GM12874 (cell line): ENCODE results near the gene LIPT2.

ENCODE experiments used
- TF ChIP-seq, protein P1 (sequence below): IDR thresholded peaks from 2 replicates; pipeline ENCODE4 v1.5.1; 2011; ENCODE audit warnings: low read depth, mild to moderate bottlenecking, control low read depth, low read length, moderate library complexity; ENCODE audit not compliant: insufficient read depth

LIPT2 gene

GRCh38 chr11:74519710-74520109, 26.2 kb upstream of the LIPT2 start:
- TF ChIP-seq, protein P1, sequence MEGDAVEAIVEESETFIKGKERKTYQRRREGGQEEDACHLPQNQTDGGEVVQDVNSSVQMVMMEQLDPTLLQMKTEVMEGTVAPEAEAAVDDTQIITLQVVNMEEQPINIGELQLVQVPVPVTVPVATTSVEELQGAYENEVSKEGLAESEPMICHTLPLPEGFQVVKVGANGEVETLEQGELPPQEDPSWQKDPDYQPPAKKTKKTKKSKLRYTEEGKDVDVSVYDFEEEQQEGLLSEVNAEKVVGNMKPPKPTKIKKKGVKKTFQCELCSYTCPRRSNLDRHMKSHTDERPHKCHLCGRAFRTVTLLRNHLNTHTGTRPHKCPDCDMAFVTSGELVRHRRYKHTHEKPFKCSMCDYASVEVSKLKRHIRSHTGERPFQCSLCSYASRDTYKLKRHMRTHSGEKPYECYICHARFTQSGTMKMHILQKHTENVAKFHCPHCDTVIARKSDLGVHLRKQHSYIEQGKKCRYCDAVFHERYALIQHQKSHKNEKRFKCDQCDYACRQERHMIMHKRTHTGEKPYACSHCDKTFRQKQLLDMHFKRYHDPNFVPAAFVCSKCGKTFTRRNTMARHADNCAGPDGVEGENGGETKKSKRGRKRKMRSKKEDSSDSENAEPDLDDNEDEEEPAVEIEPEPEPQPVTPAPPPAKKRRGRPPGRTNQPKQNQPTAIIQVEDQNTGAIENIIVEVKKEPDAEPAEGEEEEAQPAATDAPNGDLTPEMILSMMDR, result no peak

GRCh38 chr11:74507582-74507981, 14.1 kb upstream of the LIPT2 start:
- TF ChIP-seq, protein P1, result no peak

DNA sequence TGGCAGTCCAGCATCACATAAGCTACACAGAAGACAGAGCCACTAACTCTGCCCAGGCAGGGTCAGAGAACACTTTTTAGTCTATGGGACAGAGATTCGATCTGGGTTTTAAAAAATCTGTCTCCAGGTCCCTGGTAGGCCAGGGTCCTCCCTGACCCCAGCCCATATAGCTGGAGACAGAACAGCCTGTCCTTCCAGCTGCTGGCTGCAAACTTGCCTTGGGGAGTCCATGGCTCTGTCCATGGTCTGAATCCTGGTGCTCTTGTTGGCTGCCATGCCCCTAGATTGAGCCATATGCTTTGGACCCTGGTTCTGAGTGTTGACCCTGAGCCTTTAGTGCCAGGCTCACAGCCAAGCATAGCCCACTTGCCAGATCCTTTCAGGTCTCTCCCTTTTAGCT, 13.3 kb upstream of the LIPT2 start:
- TF ChIP-seq, protein P1, result no peak

DNA sequence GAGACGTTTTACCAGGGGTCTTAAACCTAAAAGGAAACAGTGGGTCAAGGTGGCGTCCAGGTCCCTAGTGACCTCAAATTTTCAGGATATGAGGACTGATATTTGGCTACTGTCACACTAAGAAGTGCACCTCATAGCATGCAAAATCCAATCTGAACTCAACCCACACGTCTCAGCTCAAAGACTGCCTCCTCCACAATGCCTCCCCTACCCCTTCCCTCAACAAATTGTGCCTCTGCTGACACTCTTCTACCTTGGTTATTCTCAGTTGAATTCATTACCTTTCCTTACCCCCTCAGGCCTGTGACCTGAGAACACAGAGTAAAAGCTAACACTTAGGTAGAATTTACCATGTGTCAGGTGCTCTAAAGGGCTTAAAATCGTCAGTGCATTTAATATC, 12.4 kb upstream of the LIPT2 start:
- TF ChIP-seq, protein P1, result no peak

- TF ChIP-seq, protein P1, result no peak
Observed at GRCh38 chr11:74504100-74504691, 10.7 kb upstream of the LIPT2 start.

DNA sequence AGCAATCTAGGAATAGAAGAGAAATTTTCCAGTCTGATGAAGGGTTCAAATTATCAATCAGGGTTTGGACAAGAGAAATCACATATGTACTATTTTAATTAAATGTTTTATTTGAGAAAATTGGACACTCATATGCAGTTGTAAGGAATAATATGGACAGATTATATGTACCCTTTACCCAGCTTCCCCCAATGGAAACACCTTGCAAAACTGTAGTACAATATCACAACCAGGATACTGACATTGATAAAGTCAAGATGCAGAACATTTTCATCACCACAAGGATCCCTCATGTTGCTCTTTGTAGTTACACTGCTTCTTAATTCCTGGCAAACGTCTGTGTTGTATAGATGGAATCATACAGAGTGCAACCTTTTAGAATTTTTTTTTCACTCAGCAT, 1.4 kb upstream of the LIPT2 start:
- TF ChIP-seq, protein P1, result no peak

DNA sequence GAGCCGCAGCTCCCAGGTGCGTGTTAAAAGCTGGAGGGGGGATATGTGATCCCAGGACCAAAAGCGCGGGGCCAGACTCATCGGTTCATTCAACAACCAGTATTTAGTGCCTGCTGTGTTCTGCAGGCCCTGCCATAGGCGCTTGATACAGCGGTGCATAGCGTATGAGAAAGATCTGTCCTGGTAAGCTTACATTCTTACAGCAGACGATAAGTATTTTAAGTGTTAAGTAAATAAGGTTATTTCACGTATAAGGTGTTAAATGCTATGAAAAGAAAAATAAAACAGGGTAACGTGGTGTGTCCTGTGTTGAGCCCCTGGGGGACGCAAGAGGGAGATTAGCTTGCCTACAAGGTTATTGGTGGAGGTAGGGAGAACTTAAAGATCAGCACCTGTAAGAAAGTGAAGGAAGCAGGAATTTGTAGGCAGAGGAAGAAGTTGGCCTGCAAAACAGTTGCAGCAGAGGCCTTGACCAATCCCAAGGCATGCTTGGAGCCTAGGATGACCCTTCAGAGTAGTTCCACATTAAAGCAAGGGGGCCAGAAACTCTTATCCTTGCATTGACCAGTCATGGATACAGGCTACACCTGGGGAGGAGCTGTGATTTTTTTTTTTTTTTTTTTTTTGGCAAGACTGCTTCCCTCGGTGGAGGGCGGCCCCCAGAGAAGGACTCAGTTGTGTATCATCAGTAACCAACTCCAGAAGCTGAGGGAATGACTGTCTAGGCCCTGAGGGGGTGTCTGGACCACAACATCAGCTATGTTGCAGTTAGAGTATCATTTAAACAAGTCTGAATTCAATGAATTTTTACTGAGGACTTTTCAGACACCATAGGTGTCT, 487 bp upstream of the LIPT2 start:
- TF ChIP-seq, protein P1, result no peak
